Activated CD8-positive, alpha-beta memory T cell treated with anti-CD3 and anti-CD28 coated beads, Interleukin-2, amount 10 ng/mL, durations not matched to agents 7 days and 5 days (primary cell): ENCODE measurements around the gene SLC5A4. TPM values are rescaled to one million over a fixed set of nuclear protein-coding genes. Genes with fewer than 3 reads are reported as not detected.

ENCODE experiments used
- ATAC-seq: fragments of 150-1000 bp; cut with Tn5 transposase; one replicate; pipeline ENCODE4 v1.10.0; 2021; ENCODE audit warnings: moderate library complexity
- CTCF ChIA-PET: fragments of 350-600 bp; sonication (Branson Sonifier 250); formaldehyde crosslinking; loops from one replicate; lab custom pipeline; 2021; ENCODE audit warnings: antibody characterized with exemption; lab: Charles Lee
- DNase-seq: peaks from one replicate; pipeline ENCODE4 v3.0.0-alpha.2; 2020
- H3K27ac Mint-ChIP-seq: one replicate; pipeline ENCODE4 v1.8.0; 2021; ENCODE audit warnings: mild to moderate bottlenecking, mixed read lengths
- H3K27me3 Mint-ChIP-seq: one replicate; pipeline ENCODE4 v1.8.0; 2021; ENCODE audit warnings: mixed read lengths
- H3K36me3 Mint-ChIP-seq: one replicate; pipeline ENCODE4 v1.8.0; 2021; ENCODE audit warnings: mild to moderate bottlenecking, mixed read lengths
- H3K4me1 Mint-ChIP-seq: one replicate; pipeline ENCODE4 v1.8.0; 2021; ENCODE audit warnings: mixed read lengths
- H3K4me3 Mint-ChIP-seq: one replicate; pipeline ENCODE4 v1.8.0; 2021; ENCODE audit warnings: mild to moderate bottlenecking, moderate library complexity, mixed read lengths
- H3K9me3 Mint-ChIP-seq: one replicate; pipeline ENCODE4 v1.8.0; 2022; ENCODE audit warnings: low read depth, mixed read lengths
- total RNA-seq, 2 experiments: library from RNA; stranded (reverse); gene quantifications; one replicate each; pipeline ENCODE4 v1.2.3, GENCODE V29; 2021

SLC5A4 gene
- total RNA-seq, 2 experiments from 2014 or later, result not detected

GRCh38 chr22:32255726-32256125 lies 579 bp upstream of the SLC5A4 start:
- no peak overlapping the region for H3K4me3 Mint-ChIP-seq
- H3K4me1 Mint-ChIP-seq, result peaks cover 10% of the 10 kb centered on the region
- H3K9me3 Mint-ChIP-seq, result no peaks in the 10 kb centered on the region
- no peak overlapping the region for H3K27ac Mint-ChIP-seq
- CTCF ChIA-PET, result interaction anchor here (0.7 to 1.7 kb wide), 2 partner anchors 11 to 54 kb away, joined by 3 to 8 read pairs; no protein-coding TSS in a partner anchor
- peaks cover 63% of the 10 kb centered on the region for H3K27me3 Mint-ChIP-seq
- peak; percentile 51 for ATAC-seq
- peak; percentile 54 for DNase-seq
- H3K36me3 Mint-ChIP-seq, result no peaks in the 10 kb centered on the region

- CTCF ChIA-PET, result no interaction called here
- Mint-ChIP-seq H3K9me3 (no peaks in the 10 kb centered on the region), H3K27ac (no peak overlapping the region), H3K36me3 (no peaks in the 10 kb centered on the region), H3K4me1 (no peaks in the 10 kb centered on the region), H3K27me3 (peaks cover 60% of the 10 kb centered on the region), H3K4me3 (no peak overlapping the region)
- DNase-seq, result no peak
- no peak for ATAC-seq
These were observed 5.9 kb downstream of the SLC5A4 start for GRCh38 chr22:32249231-32249630.

- no peaks in the 10 kb centered on the region for H3K4me1 Mint-ChIP-seq
- CTCF ChIA-PET, result no interaction called here
- H3K9me3 Mint-ChIP-seq, result no peaks in the 10 kb centered on the region
- no peaks in the 10 kb centered on the region for H3K36me3 Mint-ChIP-seq
- no peak for DNase-seq
- H3K27ac Mint-ChIP-seq, result no peak overlapping the region
- no peak for ATAC-seq
- no peak overlapping the region for H3K4me3 Mint-ChIP-seq
- H3K27me3 Mint-ChIP-seq, result peaks cover 62% of the 10 kb centered on the region
These were observed 6.9 kb downstream of the SLC5A4 start for GRCh38 chr22:32248276-32248675.

GRCh38 chr22:32246166-32246565 lies 9.0 kb downstream of the SLC5A4 start:
- peaks cover 56% of the 10 kb centered on the region for H3K27me3 Mint-ChIP-seq
- CTCF ChIA-PET, result no interaction called here

GRCh38 chr22:32245042-32245441 lies 10.1 kb downstream of the SLC5A4 start:
- no peak for DNase-seq
- Mint-ChIP-seq H3K27me3 (peaks cover 55% of the 10 kb centered on the region), H3K4me3 (no peak overlapping the region), H3K36me3 (no peaks in the 10 kb centered on the region), H3K27ac (no peak overlapping the region), H3K4me1 (no peaks in the 10 kb centered on the region), H3K9me3 (no peaks in the 10 kb centered on the region)
- no peak for ATAC-seq
- CTCF ChIA-PET, result no interaction called here

More at GRCh38 chr22:32246166-32246565, 9.0 kb downstream of the SLC5A4 start:
- Mint-ChIP-seq H3K27ac (no peak overlapping the region), H3K36me3 (no peaks in the 10 kb centered on the region), H3K4me1 (no peaks in the 10 kb centered on the region), H3K4me3 (no peak overlapping the region), H3K9me3 (no peaks in the 10 kb centered on the region)
- DNase-seq (no peak), ATAC-seq (no peak)

GRCh38 chr22:32244547-32244946 lies 10.6 kb downstream of the SLC5A4 start:
- ATAC-seq (no peak), DNase-seq (no peak)
- Mint-ChIP-seq H3K27ac (no peak overlapping the region), H3K4me3 (no peak overlapping the region), H3K27me3 (peaks cover 51% of the 10 kb centered on the region), H3K4me1 (no peaks in the 10 kb centered on the region), H3K9me3 (no peaks in the 10 kb centered on the region), H3K36me3 (no peaks in the 10 kb centered on the region)
- CTCF ChIA-PET, result no interaction called here

- Mint-ChIP-seq H3K27ac (no peak overlapping the region), H3K4me1 (no peaks in the 10 kb centered on the region), H3K4me3 (no peak overlapping the region), H3K27me3 (peaks cover 45% of the 10 kb centered on the region), H3K9me3 (no peaks in the 10 kb centered on the region), H3K36me3 (no peaks in the 10 kb centered on the region)
- DNase-seq (no peak), ATAC-seq (no peak)
- CTCF ChIA-PET, result interaction anchor here (1.5 kb wide), 1 partner anchor 27 kb away, joined by 3 read pairs; no protein-coding TSS in a partner anchor
These were observed 14.7 kb downstream of the SLC5A4 start for GRCh38 chr22:32240461-32240860.

- no peak for ATAC-seq
- Mint-ChIP-seq H3K36me3 (no peaks in the 10 kb centered on the region), H3K4me1 (no peaks in the 10 kb centered on the region), H3K4me3 (no peak overlapping the region), H3K27me3 (peaks cover 53% of the 10 kb centered on the region), H3K27ac (no peak overlapping the region), H3K9me3 (no peaks in the 10 kb centered on the region)
- DNase-seq, result no peak
- CTCF ChIA-PET, result no interaction called here
These were observed 17.2 kb downstream of the SLC5A4 start for GRCh38 chr22:32237906-32238305.

- H3K4me3 Mint-ChIP-seq, result no peak overlapping the region
- no peak for ATAC-seq
- H3K27me3 Mint-ChIP-seq, result peaks cover 58% of the 10 kb centered on the region
- no peak for DNase-seq
- H3K4me1 Mint-ChIP-seq, result no peaks in the 10 kb centered on the region
- no peak overlapping the region for H3K27ac Mint-ChIP-seq
- no peaks in the 10 kb centered on the region for H3K36me3 Mint-ChIP-seq
- no peaks in the 10 kb centered on the region for H3K9me3 Mint-ChIP-seq
- CTCF ChIA-PET, result interaction anchor here (0.7 kb wide), 1 partner anchor 75 kb away, joined by 3 read pairs; no protein-coding TSS in a partner anchor
These were observed 18.2 kb downstream of the SLC5A4 start for GRCh38 chr22:32236970-32237369.

GRCh38 chr22:32233091-32233490 lies 22.1 kb downstream of the SLC5A4 start:
- no peaks in the 10 kb centered on the region for H3K36me3 Mint-ChIP-seq
- ATAC-seq (no peak), DNase-seq (no peak)
- CTCF ChIA-PET, result no interaction called here
- peaks cover 40% of the 10 kb centered on the region for H3K27me3 Mint-ChIP-seq
- no peaks in the 10 kb centered on the region for H3K9me3 Mint-ChIP-seq
- H3K4me3 Mint-ChIP-seq, result no peak overlapping the region
- H3K4me1 Mint-ChIP-seq, result no peaks in the 10 kb centered on the region
- no peak overlapping the region for H3K27ac Mint-ChIP-seq

- CTCF ChIA-PET, result no interaction called here
- Mint-ChIP-seq H3K4me3 (no peak overlapping the region), H3K36me3 (no peaks in the 10 kb centered on the region), H3K27ac (no peak overlapping the region), H3K9me3 (no peaks in the 10 kb centered on the region), H3K4me1 (no peaks in the 10 kb centered on the region), H3K27me3 (peaks cover 33% of the 10 kb centered on the region)
- ATAC-seq (no peak), DNase-seq (no peak)
These were observed 22.8 kb downstream of the SLC5A4 start for GRCh38 chr22:32232191-32232830.

- Mint-ChIP-seq H3K27ac (no peak overlapping the region), H3K4me3 (no peak overlapping the region), H3K9me3 (no peaks in the 10 kb centered on the region), H3K36me3 (no peaks in the 10 kb centered on the region), H3K4me1 (no peaks in the 10 kb centered on the region), H3K27me3 (peaks cover 21% of the 10 kb centered on the region)
- CTCF ChIA-PET, result no interaction called here
- DNase-seq, result no peak
- no peak for ATAC-seq
These were observed 28.6 kb downstream of the SLC5A4 start for GRCh38 chr22:32226326-32227104.

- Mint-ChIP-seq H3K27me3 (peaks cover 41% of the 10 kb centered on the region), H3K4me3 (no peak overlapping the region), H3K36me3 (no peaks in the 10 kb centered on the region), H3K4me1 (no peaks in the 10 kb centered on the region), H3K9me3 (no peaks in the 10 kb centered on the region), H3K27ac (no peak overlapping the region)
- CTCF ChIA-PET, result no interaction called here
- no peak for DNase-seq
- ATAC-seq, result no peak
These were observed 32.2 kb downstream of the SLC5A4 start for GRCh38 chr22:32222991-32223390.

- H3K4me1 Mint-ChIP-seq, result no peaks in the 10 kb centered on the region
- peaks cover 44% of the 10 kb centered on the region for H3K27me3 Mint-ChIP-seq
- no peak overlapping the region for H3K4me3 Mint-ChIP-seq
- no peaks in the 10 kb centered on the region for H3K9me3 Mint-ChIP-seq
- DNase-seq (no peak), ATAC-seq (no peak)
- H3K27ac Mint-ChIP-seq, result no peak overlapping the region
- CTCF ChIA-PET, result no interaction called here
- H3K36me3 Mint-ChIP-seq, result no peaks in the 10 kb centered on the region
These were observed 36.1 kb downstream of the SLC5A4 start for GRCh38 chr22:32219026-32219425.
